Tongue (tissue), 3 donors: ENCODE results near the gene NKX2-4. TPM values are rescaled to one million over a fixed set of nuclear protein-coding genes. Genes with fewer than 3 reads are reported as not detected.

ENCODE experiments used
- DNase-seq: peaks from one replicate; pipeline ENCODE4 v3.0.0-alpha.2; 2015
- small RNA-seq: library from RNA; depleted of rRNA; stranded (forward); fragments of <200 nt; gene quantifications from one replicate; pipeline ENCODE3, GENCODE V24; 2014; ENCODE audit warnings: low replicate concordance
- total RNA-seq: library from RNA; depleted of rRNA; stranded (reverse); fragments of >200 nt; gene quantifications from one replicate; pipeline ENCODE4 v1.2.3, GENCODE V29; 2014

NKX2-4 gene
- total RNA-seq, 1 donor from 2014 or later = not detected

- DNase-seq = no peak
Observed at GRCh38 chr20:21358737-21359136, 38.6 kb downstream of the NKX2-4 start.

DNA sequence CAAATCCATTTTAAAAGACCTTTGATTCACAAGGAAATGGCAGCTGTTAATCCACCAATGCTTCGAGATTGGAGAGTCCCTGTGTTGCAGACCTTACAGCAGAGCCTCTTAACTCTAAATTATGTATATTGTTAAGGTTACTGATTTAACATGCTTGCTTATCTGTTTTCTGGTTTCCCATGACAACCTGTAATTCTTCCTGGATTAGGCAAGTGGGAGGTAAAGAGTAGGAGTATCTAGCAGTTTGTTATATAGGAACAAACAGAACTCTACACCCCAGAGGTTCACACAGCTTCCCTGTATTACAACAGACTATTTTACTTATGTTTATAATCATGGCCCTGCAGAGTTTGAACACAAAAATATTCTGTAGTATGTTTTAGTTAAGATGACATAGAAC, 39.5 kb downstream of the NKX2-4 start:
- peak; percentile 3 for DNase-seq

DNA sequence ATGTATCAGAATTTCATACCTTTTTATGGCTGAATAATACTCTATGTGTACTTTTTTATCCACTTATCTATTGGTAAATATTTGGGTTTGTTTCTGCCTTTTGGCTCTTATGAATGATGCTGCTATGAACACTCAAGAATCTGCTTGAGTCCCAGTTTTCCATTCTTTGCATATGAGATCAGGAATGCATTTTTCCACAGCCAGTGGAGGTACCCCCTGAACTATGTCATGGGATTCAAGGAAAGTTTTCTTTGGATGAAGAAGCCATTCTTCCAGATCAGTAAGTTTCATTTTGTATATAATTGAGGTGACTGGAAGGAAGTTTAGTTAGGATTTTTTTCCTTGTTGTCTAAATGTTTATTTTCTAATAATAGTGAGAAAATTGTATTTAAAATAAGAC, 40.9 kb downstream of the NKX2-4 start:
- no peak for DNase-seq

GRCh38 chr20:21355981-21356380, 41.3 kb downstream of the NKX2-4 start:
- DNase-seq = no peak

- no peak for DNase-seq
Observed at GRCh38 chr20:21353236-21353635, 44.1 kb downstream of the NKX2-4 start.

DNA sequence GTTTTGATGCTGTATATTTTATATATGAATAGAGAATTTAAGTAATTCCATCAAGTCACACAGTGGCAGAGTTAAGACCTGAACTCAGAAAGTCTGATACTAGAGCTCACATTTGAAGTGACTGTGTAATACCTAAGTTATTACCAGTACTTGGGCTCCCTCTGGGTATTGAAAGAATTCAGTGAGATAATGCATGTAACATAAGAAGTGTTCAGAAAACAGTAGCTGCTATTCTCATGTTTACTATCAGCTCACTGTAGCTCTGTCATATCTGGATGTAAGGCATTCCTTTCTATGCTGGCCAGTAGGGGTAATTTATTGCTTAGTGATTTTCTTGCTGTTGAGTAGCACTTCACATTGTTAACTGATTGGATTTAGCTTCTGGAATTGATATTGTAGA, 44.6 kb downstream of the NKX2-4 start:
- no peak for DNase-seq

Small RNA genes lying within 50 kb of the gene (small RNA-seq; reads per million reads assigned to genes)
- not detected for gene RN7SKP140

Other genes with a start within 250 kb of the NKX2-4 start
- gene XRN2, start 94.2 kb downstream of the NKX2-4 start, total RNA-seq = 56.1 TPM
- 0.21 TPM for gene NKX2-2, start 116.5 kb upstream of the NKX2-4 start, total RNA-seq